ENCODE data around the gene PGLYRP3. TPM values are rescaled to one million over a fixed set of nuclear protein-coding genes. Genes with fewer than 3 reads are reported as not detected.
A peak's percentile ranks its signal among the peaks of the same experiment; 100 is the strongest.

The PGLYRP3 gene
- polyA plus RNA-seq, 1 donor, result not detected

DNA sequence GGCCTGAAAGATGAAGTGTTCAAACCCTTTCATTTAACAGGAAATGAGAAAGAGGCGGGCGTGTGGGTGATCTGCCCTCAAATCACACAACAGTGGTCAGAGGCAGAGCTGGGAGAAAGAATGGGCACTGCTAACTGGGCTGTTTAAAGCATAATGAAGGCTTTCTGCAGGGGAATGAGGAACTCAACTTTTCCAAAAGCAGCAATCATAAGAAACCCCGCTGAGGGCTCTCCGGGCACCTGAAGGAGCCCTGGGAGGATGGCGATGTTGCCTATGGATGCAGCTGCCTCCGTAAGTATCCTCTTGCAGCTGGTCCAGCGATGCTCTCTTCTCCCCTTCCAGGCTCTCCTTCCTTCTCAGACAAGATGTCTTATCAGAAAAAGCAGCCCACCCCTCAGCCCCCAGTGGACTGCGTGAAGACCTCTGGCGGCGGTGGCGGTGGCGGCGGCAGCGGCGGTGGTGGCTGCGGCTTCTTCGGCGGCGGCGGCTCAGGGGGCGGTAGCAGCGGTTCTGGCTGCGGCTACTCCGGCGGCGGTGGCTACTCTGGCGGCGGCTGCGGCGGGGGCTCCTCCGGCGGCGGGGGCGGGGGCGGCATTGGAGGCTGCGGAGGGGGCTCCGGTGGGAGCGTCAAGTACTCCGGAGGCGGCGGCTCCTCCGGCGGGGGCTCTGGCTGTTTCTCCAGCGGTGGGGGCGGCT lies 52.0 kb downstream of the PGLYRP3 start:
- DNase-seq (ENCODE audit: low read depth), result no peak

DNA sequence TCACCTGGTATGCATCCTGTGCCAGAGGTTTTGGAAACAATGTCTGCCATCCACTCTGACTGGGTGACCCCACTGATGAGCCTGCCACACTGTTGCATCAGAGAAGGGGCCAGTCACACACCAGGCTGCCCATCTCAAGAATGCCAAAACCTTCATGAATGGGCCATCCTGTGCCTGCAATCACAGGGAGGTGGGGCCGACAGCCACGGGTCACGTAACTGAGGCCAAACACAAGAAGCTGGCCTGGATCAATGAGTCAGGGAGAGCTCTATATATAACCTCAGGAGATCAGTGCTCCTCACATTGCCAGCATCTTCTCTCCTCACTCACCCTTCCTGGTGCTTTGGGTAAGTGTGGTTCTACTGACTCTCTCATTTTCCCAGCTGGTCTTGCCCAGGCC lies 53.4 kb downstream of the PGLYRP3 start, which contains the start of gene LORICRIN:
Gene LORICRIN (plus strand): TSS at position 301 of the 400 bp plus-strand sequence. CDS start 1,263 bp downstream, outside the sequence.
- no peak for DNase-seq (ENCODE audit: low read depth)

DNA sequence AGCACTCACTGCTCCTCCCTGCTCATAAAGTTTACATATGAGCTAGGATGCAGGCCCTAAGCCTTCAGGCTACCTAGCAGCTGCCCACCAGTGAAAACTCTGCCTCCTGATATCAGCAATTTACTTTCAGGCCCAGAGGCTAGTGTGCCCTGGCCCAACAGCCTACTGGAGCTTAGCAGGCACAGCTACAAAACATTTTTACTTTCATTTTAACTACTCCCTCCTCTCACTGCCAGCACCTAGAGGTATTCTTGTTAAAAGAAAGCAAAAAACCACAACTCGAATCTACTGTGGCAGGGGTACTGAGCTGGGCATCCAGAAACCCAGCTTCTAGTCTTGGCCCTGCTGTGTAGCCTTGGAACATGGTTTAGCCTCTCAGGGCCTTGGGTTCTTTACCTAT lies 59.1 kb downstream of the PGLYRP3 start:
- DNase-seq (ENCODE audit: low read depth), result no peak

- DNase-seq (ENCODE audit: low read depth), result no peak
These were observed 59.7 kb downstream of the PGLYRP3 start for GRCh38 chr1:153253076-153253475.

DNA sequence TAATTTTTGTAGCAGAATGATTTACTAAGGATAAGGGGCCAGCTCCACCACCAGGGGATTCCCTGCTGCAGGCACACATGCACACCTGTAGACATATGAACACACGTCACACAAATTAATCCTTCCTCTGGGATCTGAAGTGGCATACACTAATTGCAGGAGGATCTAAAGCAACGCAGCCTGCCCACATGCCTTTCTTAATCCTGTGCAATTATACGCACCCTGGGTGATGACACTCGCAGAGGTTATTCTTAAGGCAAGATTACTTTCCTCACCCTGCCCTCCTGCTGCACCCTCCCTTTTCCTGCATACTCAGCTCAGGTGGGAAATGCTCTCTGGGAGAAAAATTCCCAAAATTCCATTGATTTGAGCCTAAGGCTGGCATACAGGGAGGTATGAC lies 60.8 kb downstream of the PGLYRP3 start:
- DNase-seq (ENCODE audit: low read depth), result no peak

DNA sequence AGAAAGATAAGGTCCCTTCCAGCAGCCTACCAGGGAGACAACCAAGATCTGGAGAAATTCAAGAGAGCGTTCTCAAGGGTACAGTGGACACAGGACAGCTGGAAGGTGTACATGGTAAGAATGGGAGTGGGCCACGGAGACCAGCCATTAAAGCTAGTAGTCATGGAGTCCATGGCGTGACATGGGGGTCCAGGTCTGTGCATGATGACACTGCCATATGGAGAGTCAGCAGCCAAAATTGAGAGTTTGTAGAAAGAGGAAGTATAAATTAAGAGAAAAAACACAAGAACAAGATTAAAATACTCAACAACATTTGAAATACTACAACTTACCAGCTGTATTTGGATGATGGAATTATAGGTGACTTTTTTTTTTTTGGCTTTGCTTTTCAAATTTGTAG lies 61.2 kb downstream of the PGLYRP3 start:
- DNase-seq (ENCODE audit: low read depth), result no peak

GRCh38 chr1:153251087-153251486 lies 61.7 kb downstream of the PGLYRP3 start:
- no peak for DNase-seq (ENCODE audit: low read depth)

DNA sequence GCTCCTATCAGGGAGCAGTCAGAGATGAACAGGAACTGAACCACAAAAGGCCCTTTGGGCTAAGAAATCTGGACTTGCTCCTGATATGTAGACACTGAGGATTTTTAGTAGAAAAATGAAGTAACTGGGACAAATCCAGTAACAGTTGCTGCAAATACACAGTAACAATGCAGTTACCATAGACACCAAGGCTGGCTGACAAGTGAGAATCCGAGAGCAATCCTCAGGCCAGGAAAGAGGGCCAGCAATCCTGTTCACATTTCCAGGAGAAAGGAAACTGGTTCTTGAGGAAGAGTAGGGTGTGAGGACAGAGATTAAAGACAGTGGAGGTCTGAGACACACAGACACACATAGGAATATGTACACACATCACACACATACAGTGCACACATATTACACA lies 62.6 kb downstream of the PGLYRP3 start:
- peak; percentile 51 for DNase-seq (ENCODE audit: low read depth)

DNA sequence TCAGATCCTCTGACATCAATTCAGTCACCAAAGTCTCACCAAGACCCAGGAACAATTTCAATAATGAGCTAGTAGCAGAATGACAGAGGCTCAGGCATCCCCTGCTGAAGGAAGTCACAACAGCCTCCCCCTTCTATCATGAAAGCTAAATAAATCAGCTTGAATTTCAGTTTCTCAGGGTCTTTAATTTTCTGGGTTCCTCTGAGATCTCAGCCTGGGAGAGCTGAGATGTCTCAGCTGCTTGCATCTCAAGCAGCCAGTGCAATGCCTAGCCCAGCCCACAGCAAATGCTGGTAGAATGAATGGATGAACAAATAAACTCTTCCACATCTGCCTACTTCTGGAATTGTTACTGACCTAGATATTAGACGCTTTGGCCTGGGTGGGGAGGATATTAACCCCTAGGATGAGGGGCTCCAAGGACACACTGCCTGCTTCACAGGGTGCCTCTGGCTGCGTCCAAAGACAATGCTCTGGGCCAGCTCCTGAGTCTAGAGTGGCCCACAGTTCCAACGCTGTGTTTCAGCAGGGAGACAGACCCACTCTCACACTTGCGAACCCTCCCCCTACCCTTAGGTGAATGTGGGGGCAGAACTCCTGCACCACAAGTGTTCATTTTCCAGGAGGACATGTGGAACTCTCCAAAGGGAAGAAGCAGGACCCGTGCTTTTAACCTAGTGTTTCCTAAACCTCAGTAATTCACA lies 64.4 kb downstream of the PGLYRP3 start:
- no peak for DNase-seq (ENCODE audit: low read depth)

Other genes with a start within 250 kb of the PGLYRP3 start
- gene SPRR2B, start 241.3 kb downstream of the PGLYRP3 start, polyA plus RNA-seq (ENCODE audit: insufficient read length), result not detected
- gene SPRR2E, start 218.4 kb downstream of the PGLYRP3 start, polyA plus RNA-seq (ENCODE audit: insufficient read length), result not detected
- not detected for gene SPRR2F, start 199.4 kb downstream of the PGLYRP3 start, polyA plus RNA-seq (ENCODE audit: insufficient read length)
- gene SPRR2G, start 162.1 kb downstream of the PGLYRP3 start, polyA plus RNA-seq (ENCODE audit: insufficient read length), result not detected
- not detected for gene LELP1, start 109.5 kb downstream of the PGLYRP3 start, polyA plus RNA-seq (ENCODE audit: insufficient read length)
- not detected for gene PRR9, start 95.4 kb downstream of the PGLYRP3 start, polyA plus RNA-seq (ENCODE audit: insufficient read length)
- not detected for gene LORICRIN, start 53.3 kb downstream of the PGLYRP3 start, polyA plus RNA-seq (ENCODE audit: insufficient read length)
- gene PGLYRP4, start 35.9 kb upstream of the PGLYRP3 start, polyA plus RNA-seq (ENCODE audit: insufficient read length), result not detected
- gene S100A9, start 44.9 kb upstream of the PGLYRP3 start, polyA plus RNA-seq (ENCODE audit: insufficient read length), result 21.2 TPM
- 2.7 TPM for gene S100A12, start 62.7 kb upstream of the PGLYRP3 start, polyA plus RNA-seq (ENCODE audit: insufficient read length)
- 16.1 TPM for gene S100A8, start 78.1 kb upstream of the PGLYRP3 start, polyA plus RNA-seq (ENCODE audit: insufficient read length)
- not detected for gene S100A7A, start 103.6 kb upstream of the PGLYRP3 start, polyA plus RNA-seq (ENCODE audit: insufficient read length)
- gene S100A7, start 147.7 kb upstream of the PGLYRP3 start, polyA plus RNA-seq (ENCODE audit: insufficient read length), result not detected
- gene S100A6, start 223.0 kb upstream of the PGLYRP3 start, polyA plus RNA-seq (ENCODE audit: insufficient read length), result 191 TPM
- 0.27 TPM for gene S100A5, start 228.0 kb upstream of the PGLYRP3 start, polyA plus RNA-seq (ENCODE audit: insufficient read length)
- gene S100A4, start 232.9 kb upstream of the PGLYRP3 start, polyA plus RNA-seq (ENCODE audit: insufficient read length), result 188 TPM
- 0.77 TPM for gene S100A3, start 236.3 kb upstream of the PGLYRP3 start, polyA plus RNA-seq (ENCODE audit: insufficient read length)

All from forelimb muscle (tissue), 1 donor.